K562 (cell line): Measurements from ENCODE around the gene IL12A.

Experiments used
- CREB5 ChIP-seq: fragments of 250-450 bp; sonication (Bioruptor Pico); IDR thresholded peaks from 2 replicates; pipeline ENCODE4 v1.5.0; 2020; ENCODE audit warnings: mild to moderate bottlenecking
- CTCF ChIP-seq, 3 experiments: IDR thresholded peaks in 2 of 3; conservative IDR thresholded peaks in 1 of 3; 2 replicates each; pipeline ENCODE4 v1.5.1; 2011 to 2012; ENCODE audit warnings: low read length in 3 of 3, mild to moderate bottlenecking in 3 of 3, control low read depth in 2 of 3, improper control_type of control experiment in 1 of 3, inconsistent platforms in 1 of 3, low read depth in 1 of 3, mixed read lengths in 1 of 3, moderate library complexity in 1 of 3; ENCODE audit not compliant: insufficient read depth in 2 of 3
- RCOR1 ChIP-seq, 2 experiments: IDR thresholded peaks; 2 replicates each; pipeline ENCODE4 v1.6.1; 2012; ENCODE audit warnings: low read depth in 2 of 2, low read length in 2 of 2, borderline replicate concordance in 1 of 2, improper control_type of control experiment in 1 of 2
- YY1 ChIP-seq, 3 experiments: IDR thresholded peaks; 2 replicates each; pipeline ENCODE4 v1.6.1; 2011; ENCODE audit warnings: low read length in 2 of 3, mild to moderate bottlenecking in 2 of 3, moderate library complexity in 2 of 3, borderline replicate concordance in 1 of 3, control low read depth in 1 of 3, low read depth in 1 of 3; ENCODE audit not compliant: insufficient read depth in 3 of 3, insufficient replicate concordance in 2 of 3, control insufficient read depth in 1 of 3, insufficient read length in 1 of 3; ENCODE audit errors: extremely low read depth in 1 of 3
- ZBTB2 ChIP-seq: fragments of 450-650 bp; IDR thresholded peaks from 2 replicates; pipeline ENCODE4 v1.6.1; 2016; ENCODE audit warnings: antibody characterized with exemption
- ZNF224 ChIP-seq: sonication (generic); formaldehyde crosslinking; IDR thresholded peaks from 2 replicates; pipeline ENCODE4 v1.8.0; 2022; ENCODE audit warnings: mild to moderate bottlenecking, missing genetic modification reagents
- ZNF408 ChIP-seq: fragments of 250-450 bp; sonication (Bioruptor Pico); IDR thresholded peaks from 2 replicates; pipeline ENCODE4 v1.4.0; 2020; ENCODE audit warnings: low read depth, mild to moderate bottlenecking, moderate library complexity
- ZNF830 ChIP-seq: fragments of 250-450 bp; sonication (Bioruptor Pico); IDR thresholded peaks from 2 replicates; pipeline ENCODE4 v1.5.0; 2021; ENCODE audit warnings: mild to moderate bottlenecking

- TF ChIP-seq ZNF224: no peak
- no peak for TF ChIP-seq RCOR1 (IDR thresholded peaks at IDR 0.05; ENCODE audit: borderline replicate concordance in 1 of 2, low read depth in 2 of 2, low read length in 2 of 2)
- TF ChIP-seq YY1 (IDR thresholded peaks at IDR 0.05; ENCODE audit: borderline replicate concordance in 1 of 3, control insufficient read depth in 1 of 3, extremely low read depth in 1 of 3, insufficient read depth in 3 of 3, insufficient read length in 1 of 3, insufficient replicate concordance in 2 of 3, low read depth in 1 of 3, low read length in 2 of 3): no peak
- TF ChIP-seq ZBTB2: no peak
- no peak for TF ChIP-seq CREB5
- no peak for TF ChIP-seq ZNF830 (CRISPR knock-in tag)
- no peak for TF ChIP-seq ZNF408 (CRISPR knock-in tag)
- peak; percentile 68 to 75 (median 75) for TF ChIP-seq CTCF (IDR thresholded peaks at IDR 0.05 in 2 of 3, conservative IDR thresholded peaks at IDR 0.05 in 1 of 3; ENCODE audit: insufficient read depth in 2 of 3, low read depth in 1 of 3, low read length in 3 of 3)
These were observed 17.9 kb downstream of the IL12A start for GRCh38 chr3:160006282-160007163.
